Gastroesophageal sphincter (tissue), 4 donors: ENCODE data around the gene MAP3K9. TPM values are rescaled to one million over a fixed set of nuclear protein-coding genes. Genes with fewer than 3 reads are reported as not detected.

Experiments
- ATAC-seq: fragments of 150-250 bp; one replicate; pipeline ENCODE4 v1.9.1; 2016; ENCODE audit warnings: mild to moderate bottlenecking, moderate library complexity
- H3K27ac ChIP-seq, 4 donors: fragments of 200-600 bp; sonication (generic) in 3 of 4; 1 replicate in 3 of 4; 2 replicates in 1 of 4; pipeline ENCODE4 v1.5.1; 2016 to 2019
- H3K27me3 ChIP-seq: fragments of 200-600 bp; sonication (generic); one replicate; pipeline ENCODE4 v1.5.1; 2019
- H3K36me3 ChIP-seq, 2 donors: fragments of 200-600 bp; sonication (generic); one replicate each; pipeline ENCODE4 v1.5.1; 2019; ENCODE audit warnings: control low read depth in 1 of 2
- H3K4me1 ChIP-seq, 3 donors: fragments of 200-600 bp; sonication (generic); 1 replicate in 2 of 3; 2 replicates in 1 of 3; pipeline ENCODE4 v1.5.1; 2016 to 2019; ENCODE audit warnings: control low read depth in 2 of 3
- H3K4me3 ChIP-seq, 2 donors: fragments of 200-600 bp; sonication (generic); one replicate each; pipeline ENCODE4 v1.5.1; 2019; ENCODE audit warnings: mild to moderate bottlenecking in 1 of 2, moderate library complexity in 1 of 2
- H3K9me3 ChIP-seq, 3 donors: fragments of 200-600 bp; sonication (generic); one replicate each; pipeline ENCODE4 v1.5.1; 2017 to 2019; ENCODE audit warnings: control low read depth in 2 of 3
- CTCF ChIP-seq, 4 experiments: fragments of 200-600 bp in 2 of 4; fragments of 450-650 bp in 2 of 4; sonication (generic) in 1 of 4; IDR thresholded peaks; one replicate each; pipeline ENCODE4 v1.5.1; 2017 to 2019; ENCODE audit warnings: antibody characterized with exemption in 4 of 4, mild to moderate bottlenecking in 2 of 4, moderate library complexity in 2 of 4
- EP300 ChIP-seq: sonication (generic); formaldehyde crosslinking; IDR thresholded peaks from one replicate; pipeline ENCODE4 v1.6.1; 2017; ENCODE audit warnings: antibody characterized with exemption, mild to moderate bottlenecking
- POLR2A ChIP-seq, 2 donors: fragments of 450-650 bp; IDR thresholded peaks; one replicate each; pipeline ENCODE4 v1.6.1; 2017; ENCODE audit warnings: antibody characterized with exemption in 2 of 2, mild to moderate bottlenecking in 2 of 2, moderate library complexity in 1 of 2
- POLR2AphosphoS5 ChIP-seq: sonication (generic); formaldehyde crosslinking; IDR thresholded peaks from one replicate; pipeline ENCODE4 v1.6.1; 2017; ENCODE audit warnings: antibody characterized with exemption
- WGBS, 2 donors: methylation state at CpG; one replicate each; pipeline ENCODE4 v1.1.5; 2018; ENCODE audit warnings: low coverage in 1 of 2; 5-methylcytosine and 5-hydroxymethylcytosine counted together
- total RNA-seq, 4 donors: library from RNA; depleted of rRNA; stranded (reverse); fragments of >200 nt; gene quantifications; one replicate each; pipeline ENCODE4 v1.1.0, GENCODE V29; 2016

The MAP3K9 gene
- total RNA-seq, 4 donors from 2014 or later: 0.62 to 2.4 (median 0.97) TPM

- Histone ChIP-seq H3K27ac (peak overlapping the region in 2 of 4 donors; percentile 1 to 58), H3K4me1 (peaks cover 0 to 27% (median 9%) of the 10 kb centered on the region in 3 donors), H3K9me3 (no peaks in the 10 kb centered on the region), H3K27me3 (peaks cover 32% of the 10 kb centered on the region), H3K36me3 (no peaks in the 10 kb centered on the region), H3K4me3 (peak overlapping the region; percentile 37 to 67)
- ATAC-seq: peak; percentile 56
- TF ChIP-seq POLR2AphosphoS5 (peak; percentile 76), EP300 (no peak), POLR2A (IDR thresholded peaks at IDR 0.05) (peak in 1 of 2 donors; percentile 18), CTCF (IDR thresholded peaks at IDR 0.05) (no peak)
- WGBS, 2 donors: 0 to 3% methylated on average over 7 to 38 of the region's 77 CpGs
Measured at GRCh38 chr14:70821584-70822529, 12.5 kb upstream of the MAP3K9 start.

GRCh38 chr14:70816525-70816924 lies 7.2 kb upstream of the MAP3K9 start:
- ATAC-seq: no peak
- H3K27me3 ChIP-seq: peaks cover 20% of the 10 kb centered on the region
- peaks cover 0 to 14% (median 4%) of the 10 kb centered on the region in 3 donors for H3K4me1 ChIP-seq
- no peak for TF ChIP-seq POLR2A (IDR thresholded peaks at IDR 0.05)
- TF ChIP-seq POLR2AphosphoS5: no peak
- no peak for TF ChIP-seq EP300
- no peak for TF ChIP-seq CTCF (IDR thresholded peaks at IDR 0.05)
- H3K27ac ChIP-seq: no peak overlapping the region
- no peaks in the 10 kb centered on the region for H3K36me3 ChIP-seq
- H3K4me3 ChIP-seq: no peak overlapping the region
- no peaks in the 10 kb centered on the region for H3K9me3 ChIP-seq
- 75 to 86% methylated on average over 7 to 8 of the region's 8 CpGs for WGBS, 2 donors

GRCh38 chr14:70814466-70814865 lies 5.2 kb upstream of the MAP3K9 start:
- ATAC-seq: no peak
- no peak overlapping the region for H3K4me3 ChIP-seq
- 88 to 100% methylated on average over 1 of the region's 1 CpG for WGBS, 2 donors

GRCh38 chr14:70812124-70812818 lies 3.0 kb upstream of the MAP3K9 start:
- Histone ChIP-seq H3K4me3 (no peak overlapping the region), H3K9me3 (no peaks in the 10 kb centered on the region), H3K4me1 (peaks cover 0 to 24% (median 7%) of the 10 kb centered on the region in 3 donors), H3K36me3 (no peaks in the 10 kb centered on the region), H3K27me3 (peaks cover 23% of the 10 kb centered on the region), H3K27ac (no peak overlapping the region)
- no peak for TF ChIP-seq POLR2AphosphoS5
- TF ChIP-seq POLR2A (IDR thresholded peaks at IDR 0.05): no peak
- no peak for TF ChIP-seq CTCF (IDR thresholded peaks at IDR 0.05)
- no peak for TF ChIP-seq EP300
- ATAC-seq: no peak
- WGBS, 2 donors: 60 to 65% methylated on average over 1 to 2 of the region's 2 CpGs

More at GRCh38 chr14:70814466-70814865, 5.2 kb upstream of the MAP3K9 start:
- TF ChIP-seq POLR2AphosphoS5 (no peak), CTCF (IDR thresholded peaks at IDR 0.05) (no peak), EP300 (no peak), POLR2A (IDR thresholded peaks at IDR 0.05) (no peak)
- H3K9me3 ChIP-seq: no peaks in the 10 kb centered on the region
- H3K4me1 ChIP-seq: peaks cover 0 to 17% (median 0%) of the 10 kb centered on the region in 3 donors
- no peaks in the 10 kb centered on the region for H3K36me3 ChIP-seq
- H3K27ac ChIP-seq: no peak overlapping the region
- H3K27me3 ChIP-seq: peaks cover 6% of the 10 kb centered on the region
